PFSK-1 (cell line): ENCODE measurements around the gene SYNGR1.

Source experiments
- FOXP2 ChIP-seq: optimal IDR thresholded peaks from 2 replicates; pipeline ENCODE3; 2011; ENCODE audit warnings: borderline replicate concordance, control low read depth, inconsistent platforms; ENCODE audit not compliant: insufficient read depth; ENCODE audit errors: extremely low read length, extremely low read depth
- POLR2AphosphoS5 ChIP-seq: IDR thresholded peaks from 2 replicates; pipeline ENCODE4 v1.6.1; 2012; ENCODE audit warnings: low read depth, mild to moderate bottlenecking, control low read depth, low read length, moderate library complexity
- REST ChIP-seq, 2 experiments: IDR thresholded peaks; 2 replicates each; pipeline versions ENCODE4 v1.6.1 to v1.8.0; 2011 to 2012; ENCODE audit warnings: low read depth in 2 of 2, low read length in 2 of 2, control low read depth in 1 of 2, inconsistent platforms in 1 of 2, mild to moderate bottlenecking in 1 of 2, moderate library complexity in 1 of 2; ENCODE audit not compliant: insufficient read depth in 1 of 2
- SIN3A ChIP-seq: IDR thresholded peaks from 2 replicates; pipeline ENCODE4 v1.6.1; 2012; ENCODE audit warnings: mild to moderate bottlenecking, low read length, moderate library complexity, borderline replicate concordance; ENCODE audit not compliant: insufficient read depth
- TAF1 ChIP-seq: IDR thresholded peaks from 2 replicates; pipeline ENCODE4 v1.6.1; 2012; ENCODE audit warnings: low read length, control low read depth, borderline replicate concordance; ENCODE audit not compliant: insufficient read depth

SYNGR1 gene

GRCh38 chr22:39369186-39369585 lies 19.4 kb downstream of the SYNGR1 start:
- TF ChIP-seq POLR2AphosphoS5 (no peak), SIN3A (no peak), FOXP2 (no peak), TAF1 (no peak), REST (IDR thresholded peaks at IDR 0.05; ENCODE audit: insufficient read depth in 1 of 2, low read depth in 2 of 2, low read length in 2 of 2) (no peak)

GRCh38 chr22:39369586-39369985 lies 19.8 kb downstream of the SYNGR1 start:
- TF ChIP-seq FOXP2 (no peak), REST (IDR thresholded peaks at IDR 0.05; ENCODE audit: insufficient read depth in 1 of 2, low read depth in 2 of 2, low read length in 2 of 2) (no peak), TAF1 (no peak)

DNA sequence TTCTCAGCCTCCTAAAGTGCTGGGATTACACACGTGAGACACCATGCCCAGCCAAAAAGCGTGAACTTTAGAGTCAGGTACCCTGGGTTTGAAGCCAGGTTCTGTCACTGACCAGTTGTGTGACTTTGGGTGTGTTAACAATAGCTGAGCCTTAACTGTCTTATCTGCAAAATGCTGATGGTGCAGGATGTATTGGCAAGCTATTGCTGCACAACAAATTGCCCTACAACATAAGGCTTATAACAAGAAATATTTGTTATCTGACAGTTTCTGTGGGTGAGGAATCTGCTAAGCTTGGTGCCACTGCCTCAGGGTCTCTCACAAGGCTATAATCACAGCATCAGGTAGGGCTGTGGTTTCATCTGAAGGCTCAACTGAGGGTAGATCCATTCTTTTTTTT lies 21.9 kb downstream of the SYNGR1 start:
- TF ChIP-seq TAF1 (no peak), SIN3A (no peak), POLR2AphosphoS5 (no peak), FOXP2 (no peak), REST (IDR thresholded peaks at IDR 0.05; ENCODE audit: insufficient read depth in 1 of 2, low read depth in 2 of 2, low read length in 2 of 2) (no peak)

DNA sequence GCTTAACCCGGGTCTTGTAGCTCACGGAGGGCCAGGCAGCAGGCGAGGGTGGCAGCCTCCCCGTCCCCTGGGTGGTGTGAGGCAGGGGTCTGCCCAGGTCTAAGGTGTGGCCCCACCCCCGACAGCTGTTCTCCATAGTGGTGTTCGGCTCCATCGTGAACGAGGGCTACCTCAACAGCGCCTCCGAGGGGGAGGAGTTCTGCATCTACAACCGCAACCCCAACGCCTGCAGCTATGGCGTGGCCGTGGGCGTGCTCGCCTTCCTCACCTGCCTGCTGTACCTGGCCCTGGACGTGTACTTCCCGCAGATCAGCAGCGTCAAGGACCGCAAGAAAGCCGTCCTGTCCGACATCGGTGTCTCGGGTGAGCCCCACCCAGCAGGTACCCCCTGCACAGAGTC lies 24.4 kb downstream of the SYNGR1 start:
- TF ChIP-seq FOXP2 (no peak), REST (IDR thresholded peaks at IDR 0.05; ENCODE audit: insufficient read depth in 1 of 2, low read depth in 2 of 2, low read length in 2 of 2) (no peak)

- TF ChIP-seq POLR2AphosphoS5 (no peak), FOXP2 (no peak), TAF1 (no peak), SIN3A (no peak), REST (IDR thresholded peaks at IDR 0.05; ENCODE audit: insufficient read depth in 1 of 2, low read depth in 2 of 2, low read length in 2 of 2) (no peak)
Measured at GRCh38 chr22:39374801-39375200, 25.0 kb downstream of the SYNGR1 start.
